ENCODE data around the gene PSPH. TPM values are rescaled to one million over a fixed set of nuclear protein-coding genes. Genes with fewer than 3 reads are reported as not detected.
"Not testable (repeated sequence)": the region's sequence is repeated elsewhere in the genome, so short reads cannot be mapped to it uniquely, and the experiment has no call there.

PSPH gene
- total and polyA plus RNA-seq, 8 donors: 3.3 to 9.1 (median 5.1) TPM

GRCh38 chr7:56078196-56078595 lies 27.0 kb upstream of the PSPH start:
- Histone ChIP-seq H3K27ac (no peak overlapping the region), H3K9me3 (no peaks in the 10 kb centered on the region), H3K27me3 (no peaks in the 10 kb centered on the region), H3K36me3 (no peaks in the 10 kb centered on the region), H3K4me1 (peaks cover 3 to 14% (median 12%) of the 10 kb centered on the region in 3 donors), H3K4me3 (no peak overlapping the region)
- no peak for FAIRE-seq
- WGBS, 2 donors: 95 to 97% methylated on average over 16 of the region's 16 CpGs
- ATAC-seq: no peak
- DNase-seq: peak in 2 of 6 donors; percentile 52 to 77
- no peak for TF ChIP-seq CTCF (IDR thresholded peaks at IDR 0.05)
- intact Hi-C loops (cut with DNase I): loop anchor here in 1 of 3 donors (10.0 kb wide), 1 partner anchor 73 kb away; no protein-coding TSS in a partner anchor

- H3K9me3 ChIP-seq: no peaks in the 10 kb centered on the region
- FAIRE-seq: no peak
- peak in 1 of 6 donors; percentile 19 for DNase-seq
- H3K27ac ChIP-seq: no peak overlapping the region
- H3K4me3 ChIP-seq: no peak overlapping the region
- H3K27me3 ChIP-seq: no peaks in the 10 kb centered on the region
- intact Hi-C loops (cut with DNase I): loop anchor here in 1 of 3 donors (10.0 kb wide), 1 partner anchor 73 kb away; no protein-coding TSS in a partner anchor
- WGBS, 2 donors: 82 to 95% methylated on average over 3 of the region's 3 CpGs
- peaks cover 3 to 12% (median 10%) of the 10 kb centered on the region in 3 donors for H3K4me1 ChIP-seq
- no peaks in the 10 kb centered on the region for H3K36me3 ChIP-seq
- TF ChIP-seq CTCF (IDR thresholded peaks at IDR 0.05): no peak
- no peak for ATAC-seq
Observed at GRCh38 chr7:56077681-56078080, 26.4 kb upstream of the PSPH start.

GRCh38 chr7:56074371-56074791 lies 23.1 kb upstream of the PSPH start:
- peak; percentile 97 to 99 (median 98) for ATAC-seq
- Histone ChIP-seq H3K27ac (peak overlapping the region in 3 of 4 donors; percentile 33 to 67 (median 50)), H3K27me3 (no peaks in the 10 kb centered on the region), H3K9me3 (no peaks in the 10 kb centered on the region), H3K4me1 (peaks cover 3 to 5% (median 4%) of the 10 kb centered on the region in 3 donors), H3K36me3 (peaks cover 0 to 18% (median 8%) of the 10 kb centered on the region in 3 donors), H3K4me3 (no peak overlapping the region)
- 7 to 9% methylated on average over 19 of the region's 19 CpGs for WGBS, 2 donors
- FAIRE-seq: no peak
- peak; percentile 90 to 97 (median 94) for DNase-seq
- intact Hi-C loops (cut with DNase I): loop anchor here in 2 of 3 donors (2.0 to 10.0 kb wide), 2 partner anchors 70 kb away; no protein-coding TSS in a partner anchor
- TF ChIP-seq CTCF (IDR thresholded peaks at IDR 0.05): peak; percentile 83 to 96 (median 90)

GRCh38 chr7:56066376-56066775 lies 15.1 kb upstream of the PSPH start:
- ATAC-seq; intact Hi-C loops (cut with DNase I); H3K27ac ChIP-seq; FAIRE-seq; H3K27me3 ChIP-seq; H3K4me3 ChIP-seq; H3K9me3 ChIP-seq: not testable (repeated sequence)
- peaks cover 8 to 21% (median 10%) of the 10 kb centered on the region in 3 donors for H3K4me1 ChIP-seq
- peak in 1 of 6 donors; percentile 19 for DNase-seq
- peaks cover 0 to 26% (median 11%) of the 10 kb centered on the region in 3 donors for H3K36me3 ChIP-seq
- 97% methylated on average over 13 of the region's 13 CpGs for WGBS, 2 donors

- no peak for TF ChIP-seq CTCF (IDR thresholded peaks at IDR 0.05)
- Histone ChIP-seq H3K27me3 (no peaks in the 10 kb centered on the region), H3K4me3 (peak within 1 kb of the TSS; percentile 49 to 78 (median 66)), H3K27ac (peak within 1 kb of the TSS; percentile 67 to 92 (median 85)), H3K9me3 (no peaks in the 10 kb centered on the region), H3K36me3 (peaks cover 4 to 16% (median 16%) of the 10 kb centered on the region in 3 donors), H3K4me1 (peaks cover 8 to 35% (median 15%) of the 10 kb centered on the region in 3 donors)
- DNase-seq (peak; percentile 84 to 96 (median 88)), ATAC-seq (peak; percentile 93 to 98 (median 96)), FAIRE-seq (no peak)
- WGBS, 2 donors: 1% methylated on average over 49 of the region's 49 CpGs
- intact Hi-C loops (cut with DNase I): no loop called here
Observed at GRCh38 chr7:56063882-56064625, 12.8 kb upstream of the PSPH start, which contains the start of gene SUMF2. Gene SUMF2 (plus strand): TSS chr7:56064286. CDS start chr7:56064312, 26 bp downstream.

Measured in pancreas (tissue), 10 donors.